ENCODE measurements around the gene MEX3B.
"Not testable (repeated sequence)": the region's sequence is repeated elsewhere in the genome, so short reads cannot be mapped to it uniquely, and the experiment has no call there.

MEX3B gene

GRCh38 chr15:82005239-82005638, 40.6 kb downstream of the MEX3B start:
- DNase-seq (ENCODE audit: low spot score), result no peak

- DNase-seq (ENCODE audit: low spot score), result no peak
Observed at GRCh38 chr15:82003916-82004315, 41.9 kb downstream of the MEX3B start.

- not testable (repeated sequence) for DNase-seq (ENCODE audit: low spot score)
Observed at GRCh38 chr15:81995081-81995480, 50.7 kb downstream of the MEX3B start.

- DNase-seq (ENCODE audit: low spot score), result no peak
Observed at GRCh38 chr15:81992523-81992922, 53.3 kb downstream of the MEX3B start.
